T47D (cell line): ENCODE measurements around the gene PSMA5.
"Not testable (repeated sequence)": the region's sequence is repeated elsewhere in the genome, so short reads cannot be mapped to it uniquely, and the experiment has no call there.

ENCODE experiments used
- DNase-seq, 2 experiments: peaks; one replicate each; pipeline versions ENCODE4 v3.0.0 to v3.0.0-alpha.2; 2011 to 2012; ENCODE audit warnings: low read depth in 1 of 2, low spot score in 1 of 2
- JUND ChIP-seq: IDR thresholded peaks from 2 replicates; pipeline ENCODE4 v1.6.1; 2012; ENCODE audit warnings: low read depth
- in situ Hi-C: cut with HindIII; loops from 2 replicates; pipeline ENCODE4 v1.10.0; 2016; ENCODE audit warnings: low sequenced_read_pairs, low pct_unique_long_range_greater_than_20kb

Gene PSMA5

GRCh38 chr1:109426281-109427170, at the start of gene PSMA5:
Gene PSMA5, minus strand, starts transcription at chr1:109426448. Its CDS starts 118 bp downstream, at chr1:109426330.
- in situ Hi-C loops: no loop called here

GRCh38 chr1:109475261-109475660, 49.0 kb upstream of the PSMA5 start:
- TF ChIP-seq JUND: no peak
- DNase-seq: no peak
- in situ Hi-C loops: no loop called here

More at GRCh38 chr1:109426281-109427170, at the start of gene PSMA5:
- DNase-seq: peak; percentile 71 to 98
- TF ChIP-seq JUND: no peak

GRCh38 chr1:109474697-109475096, 48.4 kb upstream of the PSMA5 start:
- in situ Hi-C loops: no loop called here
- TF ChIP-seq JUND: no peak
- no peak for DNase-seq

GRCh38 chr1:109473284-109474057, 47.2 kb upstream of the PSMA5 start:
- DNase-seq, in situ Hi-C loops: not testable (repeated sequence)

GRCh38 chr1:109472779-109473178, 46.5 kb upstream of the PSMA5 start:
- in situ Hi-C loops: no loop called here
- no peak for TF ChIP-seq JUND
- no peak for DNase-seq

GRCh38 chr1:109470245-109470644, 44.0 kb upstream of the PSMA5 start:
- in situ Hi-C loops: no loop called here
- DNase-seq: no peak
- TF ChIP-seq JUND: no peak

GRCh38 chr1:109468903-109469302, 42.7 kb upstream of the PSMA5 start:
- in situ Hi-C loops: no loop called here
- TF ChIP-seq JUND: no peak
- DNase-seq: no peak

GRCh38 chr1:109468061-109468460, 41.8 kb upstream of the PSMA5 start:
- no peak for TF ChIP-seq JUND
- no peak for DNase-seq
- in situ Hi-C loops: no loop called here

- in situ Hi-C loops: no loop called here
- TF ChIP-seq JUND: no peak
- DNase-seq: no peak
These were observed 41.1 kb upstream of the PSMA5 start for GRCh38 chr1:109467301-109467777.

GRCh38 chr1:109466452-109467300, 40.4 kb upstream of the PSMA5 start, which contains the start of gene SYPL2:
Gene SYPL2, plus strand, starts transcription at chr1:109466546. Its CDS starts 298 bp downstream, at chr1:109466844.
- DNase-seq: peak; percentile 24 to 55
- TF ChIP-seq JUND: no peak
- in situ Hi-C loops: no loop called here

GRCh38 chr1:109466125-109466451, 39.8 kb upstream of the PSMA5 start:
- in situ Hi-C loops: no loop called here
- DNase-seq: peak in 1 of 2 experiments; percentile 19
- no peak for TF ChIP-seq JUND

GRCh38 chr1:109457819-109458218, 31.6 kb upstream of the PSMA5 start:
- in situ Hi-C loops: no loop called here
- DNase-seq: no peak
- no peak for TF ChIP-seq JUND
